T-helper 2 cell (primary cell): Measurements from ENCODE around the gene ALK.

Experiments
- DNase-seq, 5 experiments: peaks; one replicate each; pipeline versions ENCODE4 v3.0.0 to v3.0.0-alpha.2; 2012 to 2022

ALK gene

GRCh38 chr2:29349316-29350030, 571.9 kb downstream of the ALK start:
- no peak for DNase-seq

GRCh38 chr2:29347774-29348461, 573.5 kb downstream of the ALK start:
- no peak for DNase-seq

DNA sequence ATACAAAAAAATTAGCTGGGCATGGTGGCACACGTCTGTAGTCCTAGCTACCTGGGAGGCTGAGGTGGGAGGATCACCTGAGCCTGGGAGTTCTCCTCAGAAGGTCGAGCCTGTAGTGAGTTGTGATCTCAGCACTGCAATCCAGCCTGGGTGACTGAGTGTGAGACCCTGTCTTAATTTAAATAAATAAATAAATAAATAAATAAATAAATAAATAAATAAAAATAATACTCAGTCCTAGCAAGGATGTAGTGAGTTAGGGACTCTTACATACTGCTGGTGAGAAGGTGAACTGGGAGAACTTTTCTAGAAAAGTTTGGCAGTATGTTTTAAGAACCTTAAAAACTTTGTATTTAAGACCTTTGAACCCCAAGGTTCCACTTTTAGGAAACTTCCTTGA, 576.1 kb downstream of the ALK start:
- DNase-seq, result no peak

- no peak for DNase-seq
Observed at GRCh38 chr2:29343830-29344229, 577.6 kb downstream of the ALK start.

- DNase-seq, result no peak
Observed at GRCh38 chr2:29336341-29337241, 584.8 kb downstream of the ALK start.

DNA sequence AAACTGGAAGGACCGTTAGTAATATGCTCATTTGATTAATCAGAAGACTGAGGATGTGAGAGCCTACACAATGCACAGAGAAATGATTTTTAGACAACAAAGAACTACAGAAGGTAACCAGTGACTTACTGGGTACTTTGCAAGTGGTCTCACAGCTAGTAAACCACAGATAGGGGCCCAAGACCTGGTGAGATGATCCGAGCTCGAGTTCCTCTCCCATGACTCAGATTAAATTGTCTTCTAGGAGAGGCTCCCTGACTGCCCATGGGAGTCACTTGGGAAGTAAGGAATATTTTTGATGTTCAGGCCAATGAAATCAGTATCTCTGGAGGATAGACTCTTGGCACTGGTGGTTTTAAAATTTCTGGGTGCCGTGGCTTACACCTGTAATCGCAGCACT, 586.0 kb downstream of the ALK start:
- no peak for DNase-seq

GRCh38 chr2:29334706-29335105, 586.7 kb downstream of the ALK start:
- no peak for DNase-seq

DNA sequence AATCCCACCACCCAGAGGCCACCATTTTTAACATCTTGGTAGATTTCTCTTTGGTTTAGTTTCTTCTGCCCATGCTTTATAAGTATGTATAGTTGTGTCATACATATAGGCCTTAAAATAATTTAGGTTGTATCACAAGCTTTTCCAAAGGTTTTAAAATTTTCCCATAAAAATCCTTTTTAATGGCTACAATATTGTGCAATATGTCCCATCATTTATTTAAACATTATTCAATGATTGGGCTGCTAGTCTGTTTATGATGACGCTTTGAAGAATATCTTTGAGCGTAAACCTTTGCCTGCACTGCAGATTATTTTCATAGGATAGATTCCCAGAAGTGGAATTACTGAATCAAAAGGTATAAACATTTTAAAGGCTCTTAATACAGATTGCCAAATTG, 588.8 kb downstream of the ALK start:
- no peak for DNase-seq

GRCh38 chr2:29329899-29330298, 591.5 kb downstream of the ALK start:
- DNase-seq, result no peak

GRCh38 chr2:29326926-29327325, 594.5 kb downstream of the ALK start:
- no peak for DNase-seq

DNA sequence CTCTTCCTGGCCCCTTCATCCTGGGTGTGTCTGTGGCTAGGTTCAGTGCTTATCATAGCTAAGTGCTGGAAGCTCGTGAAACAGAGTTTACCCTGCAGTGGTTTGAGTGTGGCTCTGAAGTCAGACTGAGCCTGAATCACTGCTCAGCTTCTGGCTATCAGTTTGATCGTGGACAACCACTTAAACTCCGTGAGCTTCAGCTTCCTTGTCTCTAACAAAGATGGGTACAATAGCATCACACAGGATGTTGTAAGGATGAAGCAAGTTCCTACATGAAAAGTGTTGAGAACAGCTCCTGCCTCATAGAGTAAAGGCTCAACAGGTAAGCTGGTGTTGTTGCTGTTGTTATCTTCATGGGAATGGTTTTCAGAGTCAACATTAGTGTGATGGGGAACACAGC, 595.8 kb downstream of the ALK start:
- peak in 1 of 5 experiments; percentile 52 for DNase-seq

DNA sequence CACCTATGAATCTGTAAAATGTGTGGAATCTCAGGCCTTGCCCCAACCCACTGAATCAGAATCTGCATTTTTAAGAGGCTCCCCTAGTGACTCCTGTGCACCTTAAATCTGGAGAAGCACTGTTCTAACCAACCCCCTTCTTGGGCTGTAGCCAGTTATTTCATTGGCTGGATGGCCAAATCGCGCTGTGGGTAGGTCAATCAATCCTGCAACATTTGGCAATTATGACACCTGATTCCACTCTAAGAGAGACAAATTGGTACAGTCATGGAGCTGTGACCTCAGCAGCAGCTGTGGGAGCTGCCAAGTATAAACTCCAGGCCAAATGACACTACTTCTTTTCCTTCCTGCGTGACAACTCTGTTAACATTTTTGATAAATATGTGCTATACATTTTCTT, 597.4 kb downstream of the ALK start:
- DNase-seq, result no peak

DNA sequence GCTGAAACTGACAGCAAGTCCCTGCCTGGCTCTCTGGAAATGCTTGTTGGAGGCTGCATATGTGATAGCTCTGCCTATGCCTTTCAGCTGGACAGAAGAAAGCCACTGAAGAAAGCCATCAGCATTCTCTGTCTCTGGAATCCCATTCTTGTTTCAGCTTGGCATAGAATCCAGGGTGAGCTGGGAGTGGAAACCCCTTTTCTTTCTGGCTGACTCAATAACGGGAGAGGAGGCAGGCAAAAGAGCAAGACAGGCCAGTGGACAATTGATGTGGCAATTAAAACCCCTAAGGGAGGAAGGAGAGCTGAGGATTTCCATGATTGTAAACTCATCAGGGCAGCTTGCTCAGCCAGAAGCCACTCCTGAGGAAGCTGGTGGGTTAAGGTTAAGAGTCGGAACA, 598.1 kb downstream of the ALK start:
- no peak for DNase-seq

- peak in 1 of 5 experiments; percentile 26 for DNase-seq
Observed at GRCh38 chr2:29322011-29322410, 599.4 kb downstream of the ALK start.

DNA sequence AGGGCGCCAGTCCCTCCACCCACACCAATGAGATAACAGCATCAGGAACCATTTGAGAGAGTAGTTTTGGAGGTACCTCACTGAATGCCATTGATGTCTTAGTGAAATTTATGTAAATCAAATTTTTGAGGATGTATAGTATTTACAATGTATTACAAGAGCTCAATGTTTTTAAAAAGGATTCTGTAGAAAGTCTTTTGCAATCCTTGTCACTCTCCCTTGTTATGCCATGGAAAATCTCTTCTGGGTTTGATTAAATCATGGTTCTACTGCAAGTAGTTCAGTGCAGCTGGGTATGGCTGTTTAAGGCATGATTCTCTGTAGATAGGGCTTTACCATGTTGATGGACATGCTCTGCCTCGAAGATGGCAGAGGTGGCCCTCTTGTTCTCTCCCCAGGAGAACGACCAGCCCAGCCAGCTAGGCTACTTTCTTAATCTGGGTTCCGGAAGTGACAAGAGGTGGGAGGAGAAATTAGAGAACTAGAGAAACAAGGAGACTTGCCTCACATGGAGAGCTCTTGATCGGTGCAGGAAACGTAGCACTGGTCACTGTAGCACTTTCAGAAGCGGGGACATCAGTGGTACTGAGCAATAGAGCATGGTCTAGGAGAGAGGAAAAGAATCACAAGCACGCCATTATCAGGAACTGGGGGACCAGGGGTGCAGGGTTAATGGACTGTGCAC, 603.4 kb downstream of the ALK start:
- no peak for DNase-seq

DNA sequence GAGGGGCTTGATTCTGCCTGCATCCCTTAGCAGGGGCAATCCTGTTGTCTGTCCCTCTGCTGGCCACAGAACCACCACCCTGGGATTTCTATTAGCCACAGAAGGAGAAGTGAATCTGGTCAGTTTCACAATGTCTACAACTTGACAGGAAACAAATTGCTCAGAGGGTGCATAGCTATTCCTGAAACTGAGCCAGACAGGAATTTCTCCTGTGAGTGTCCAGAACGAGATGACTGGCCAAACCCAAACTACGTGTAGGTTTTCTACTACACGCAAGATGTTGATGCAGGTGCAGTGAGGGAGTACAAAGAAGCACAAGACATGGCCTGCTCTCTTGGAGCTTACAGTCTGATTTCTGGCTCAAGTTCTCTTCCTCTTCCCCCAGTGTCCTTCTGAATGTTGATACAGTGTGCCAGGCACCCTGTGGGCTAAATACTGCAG, 604.3 kb downstream of the ALK start:
- DNase-seq, result no peak

GRCh38 chr2:29314816-29315571, 606.4 kb downstream of the ALK start:
- peak in 4 of 5 experiments; percentile 22 to 84 (median 30) for DNase-seq

- DNase-seq, result no peak
Observed at GRCh38 chr2:29311458-29311857, 609.9 kb downstream of the ALK start.

DNA sequence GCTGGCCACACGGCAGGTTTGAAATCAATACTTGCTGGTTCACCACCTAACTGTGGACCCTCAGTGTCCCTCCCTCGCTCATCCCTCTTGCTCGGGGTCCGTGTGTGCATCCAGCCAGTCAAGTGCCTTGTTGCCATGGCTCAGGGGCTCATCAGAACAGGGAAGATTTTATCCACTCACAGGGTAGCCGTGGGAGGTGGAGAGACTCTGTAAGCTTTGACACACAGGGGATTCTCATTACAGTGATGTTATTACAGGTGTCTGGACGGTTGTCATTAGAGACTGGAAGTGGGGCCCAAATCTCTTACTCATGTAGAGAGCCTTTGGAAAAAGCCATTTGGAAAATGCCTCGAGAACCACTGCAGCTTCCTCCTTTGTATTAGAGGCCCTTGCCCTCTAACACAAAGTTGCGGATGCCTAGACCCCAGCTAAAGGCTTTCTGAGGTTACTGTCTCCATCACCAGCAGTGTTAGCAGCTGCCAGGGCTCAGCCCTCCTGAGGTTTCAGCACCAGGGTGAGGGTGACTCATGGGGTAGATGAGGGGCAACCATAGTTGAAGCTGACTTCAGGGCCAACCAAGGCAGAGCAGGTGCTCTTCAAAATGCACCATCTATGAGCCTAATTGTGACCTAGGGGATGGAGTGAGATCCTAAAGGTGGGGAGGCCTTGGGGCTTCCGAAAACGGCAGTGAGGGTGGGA, 610.6 kb downstream of the ALK start:
- DNase-seq, result no peak

DNA sequence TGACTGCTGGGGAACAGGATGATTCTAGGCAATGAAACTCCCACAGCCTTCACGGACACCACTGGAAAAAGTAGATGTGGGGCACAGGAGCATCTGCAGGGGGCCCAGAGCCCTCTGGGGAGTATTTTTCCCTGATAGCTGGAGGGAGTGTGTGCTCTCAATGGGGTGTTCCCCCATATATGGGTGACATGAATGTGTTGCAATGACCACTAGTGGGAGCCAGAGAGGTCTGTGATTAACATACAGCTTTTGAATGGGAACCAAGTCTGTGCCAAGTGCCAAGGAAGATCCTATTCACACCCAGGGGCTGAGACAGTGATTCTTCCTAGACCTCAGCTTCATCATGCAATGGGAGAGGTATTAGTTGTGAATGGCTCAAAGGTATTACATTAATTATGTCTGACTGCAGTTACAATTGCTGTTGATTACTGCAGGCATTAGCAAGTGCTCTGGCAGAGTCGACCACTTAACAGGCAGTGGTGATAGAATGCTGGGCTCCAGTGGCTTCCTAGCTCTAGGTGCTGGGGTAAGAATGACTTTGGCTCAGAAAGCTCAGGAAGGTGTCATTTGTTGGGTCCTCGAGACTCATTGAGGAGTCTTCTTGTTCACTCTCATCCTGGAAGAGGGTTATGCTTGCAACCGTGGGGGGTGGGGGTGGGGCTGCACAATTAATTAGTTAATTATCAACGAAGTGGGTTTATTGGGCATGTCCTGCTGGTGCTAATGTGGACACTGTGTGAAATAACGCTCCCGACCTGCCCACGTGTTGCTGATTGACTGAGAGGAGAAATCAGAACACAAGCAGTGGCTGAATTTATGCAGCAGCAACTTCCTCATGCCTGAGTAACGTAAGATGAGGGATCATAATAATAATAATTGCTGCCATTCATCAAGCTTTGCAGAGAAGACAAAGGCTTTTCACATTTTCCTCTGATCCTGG, 612.0 kb downstream of the ALK start:
- DNase-seq, result peak in 2 of 5 experiments; percentile 7 to 62
